Measurements from ENCODE around the gene PCDHGB1.
"Not testable (repeated sequence)": the region's sequence is repeated elsewhere in the genome, so short reads cannot be mapped to it uniquely, and the experiment has no call there.

Gene PCDHGB1

GRCh38 chr5:141392429-141393198, 42.7 kb downstream of the PCDHGB1 start, which contains the start of gene PCDHGA8:
Gene PCDHGA8, plus strand, starts transcription at chr5:141392633. Its CDS starts 181 bp downstream, at chr5:141392814.
- no peak for DNase-seq (ENCODE audit: extremely low spot score)
- no peak for TF ChIP-seq NFRKB (IDR thresholded peaks at IDR 0.05)
- no peak for TF ChIP-seq HDGF (IDR thresholded peaks at IDR 0.05; ENCODE audit: borderline replicate concordance)
- no peak for TF ChIP-seq SP1 (IDR thresholded peaks at IDR 0.05)
- no peak for TF ChIP-seq ZNF384 (IDR thresholded peaks at IDR 0.05)
- TF ChIP-seq CTBP1 (IDR thresholded peaks at IDR 0.05; ENCODE audit: borderline replicate concordance), result no peak
- TF ChIP-seq TARDBP (IDR thresholded peaks at IDR 0.05), result no peak
- peak; percentile 59; the same call in 1 of the 2 replicates for TF ChIP-seq L3MBTL2 (conservative IDR thresholded peaks at IDR 0.05)
- TF ChIP-seq FOXA1 (IDR thresholded peaks at IDR 0.05), result no peak

GRCh38 chr5:141393267-141393666, 43.4 kb downstream of the PCDHGB1 start:
- ChIA-PET CTCF (no interaction called here), POLR2A (no interaction called here)
- TF ChIP-seq FOXK2 (IDR thresholded peaks at IDR 0.05) (no peak), L3MBTL2 (conservative IDR thresholded peaks at IDR 0.05) (no peak), ELF4 (IDR thresholded peaks at IDR 0.05) (no peak), NFRKB (IDR thresholded peaks at IDR 0.05) (no peak), ARNT (IDR thresholded peaks at IDR 0.05) (no peak), HDGF (IDR thresholded peaks at IDR 0.05; ENCODE audit: borderline replicate concordance) (no peak), TARDBP (IDR thresholded peaks at IDR 0.05) (no peak), ZNF384 (IDR thresholded peaks at IDR 0.05) (no peak), BHLHE40 (IDR thresholded peaks at IDR 0.05; ENCODE audit: borderline replicate concordance) (no peak), FOXA1 (IDR thresholded peaks at IDR 0.05) (no peak)
- DNase-seq (ENCODE audit: extremely low spot score), result no peak

More at GRCh38 chr5:141392429-141393198, 42.7 kb downstream of the PCDHGB1 start, which contains the start of gene PCDHGA8:
- POLR2A ChIA-PET, result no interaction called here
- CTCF ChIA-PET, result no interaction called here

- CTCF ChIA-PET; POLR2A ChIA-PET; DNase-seq (ENCODE audit: extremely low spot score): not testable (repeated sequence)
Observed at GRCh38 chr5:141394401-141395187, 44.7 kb downstream of the PCDHGB1 start.

DNA sequence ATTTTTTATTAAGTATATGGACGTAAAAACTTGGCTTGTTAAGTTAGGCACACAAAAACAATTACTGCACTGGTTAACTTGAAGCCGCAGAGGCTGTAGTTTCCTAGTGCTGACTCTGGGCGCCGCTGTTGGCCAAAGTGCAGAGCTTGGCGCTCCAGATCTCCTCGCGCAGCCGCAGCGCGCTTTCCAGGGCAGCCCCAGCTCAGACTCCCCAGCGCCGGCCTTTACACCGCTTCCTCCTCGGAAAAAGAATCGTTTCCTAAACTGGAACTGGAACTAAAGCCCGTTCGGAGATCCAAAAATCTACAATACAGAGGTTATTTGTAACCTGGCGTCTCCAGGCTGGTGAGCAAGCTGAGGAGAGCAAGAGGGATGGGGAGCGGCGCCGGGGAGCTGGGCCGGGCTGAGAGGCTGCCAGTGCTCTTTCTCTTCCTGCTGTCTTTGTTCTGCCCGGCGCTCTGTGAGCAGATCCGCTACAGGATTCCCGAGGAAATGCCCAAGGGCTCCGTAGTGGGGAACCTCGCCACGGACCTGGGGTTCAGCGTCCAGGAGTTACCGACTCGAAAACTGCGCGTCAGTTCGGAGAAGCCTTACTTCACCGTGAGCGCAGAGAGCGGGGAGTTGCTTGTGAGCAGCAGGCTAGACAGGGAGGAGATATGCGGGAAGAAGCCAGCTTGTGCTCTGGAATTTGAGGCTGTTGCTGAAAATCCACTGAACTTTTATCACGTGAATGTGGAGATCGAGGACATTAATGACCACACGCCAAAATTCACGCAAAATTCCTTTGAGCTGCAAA, 48.1 kb downstream of the PCDHGB1 start, which contains the start of gene PCDHGB5:
PCDHGB5 (plus strand) TSS at position 192 of the 796 bp plus-strand sequence; CDS start at position 373, 181 bp downstream.
- CTCF ChIA-PET; POLR2A ChIA-PET; DNase-seq (ENCODE audit: extremely low spot score): not testable (repeated sequence)

DNA sequence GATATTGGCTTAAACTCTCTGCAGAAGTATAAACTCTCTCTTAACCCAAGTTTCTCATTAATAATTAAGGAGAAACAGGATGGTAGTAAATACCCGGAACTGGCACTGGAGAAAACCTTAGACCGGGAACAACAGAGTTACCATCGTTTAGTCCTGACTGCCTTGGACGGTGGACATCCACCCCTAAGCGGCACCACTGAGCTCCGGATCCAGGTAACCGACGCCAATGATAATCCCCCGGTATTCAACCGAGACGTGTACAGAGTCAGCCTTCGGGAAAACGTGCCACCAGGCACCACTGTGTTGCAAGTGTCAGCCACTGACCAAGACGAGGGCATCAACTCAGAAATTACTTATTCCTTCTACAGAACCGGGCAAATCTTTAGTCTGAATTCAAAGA, 48.7 kb downstream of the PCDHGB1 start:
- CTCF ChIA-PET, result no interaction called here
- TF ChIP-seq TARDBP (IDR thresholded peaks at IDR 0.05) (no peak), BHLHE40 (IDR thresholded peaks at IDR 0.05; ENCODE audit: borderline replicate concordance) (no peak), HDGF (IDR thresholded peaks at IDR 0.05; ENCODE audit: borderline replicate concordance) (no peak), ARNT (IDR thresholded peaks at IDR 0.05) (no peak)
- no peak for DNase-seq (ENCODE audit: extremely low spot score)
- POLR2A ChIA-PET, result no interaction called here

- TF ChIP-seq CTBP1 (IDR thresholded peaks at IDR 0.05; ENCODE audit: borderline replicate concordance), result no peak
- no peak for TF ChIP-seq SUZ12 (IDR thresholded peaks at IDR 0.05)
- TF ChIP-seq L3MBTL2 (conservative IDR thresholded peaks at IDR 0.05), result no peak
- no peak for TF ChIP-seq NFRKB (IDR thresholded peaks at IDR 0.05)
- no peak for TF ChIP-seq FOXM1 (IDR thresholded peaks at IDR 0.05; ENCODE audit: borderline replicate concordance)
- TF ChIP-seq LEF1 (IDR thresholded peaks at IDR 0.05; ENCODE audit: borderline replicate concordance), result no peak
- TF ChIP-seq BHLHE40 (IDR thresholded peaks at IDR 0.05; ENCODE audit: borderline replicate concordance), result no peak
- no peak for TF ChIP-seq ELF4 (IDR thresholded peaks at IDR 0.05)
- TF ChIP-seq HDGF (IDR thresholded peaks at IDR 0.05; ENCODE audit: borderline replicate concordance), result no peak
- ChIA-PET POLR2A (no interaction called here), CTCF (no interaction called here)
- DNase-seq (ENCODE audit: extremely low spot score), result no peak
Observed at GRCh38 chr5:141399555-141400258, 49.8 kb downstream of the PCDHGB1 start.
